ENCODE data around the gene DAAM1. TPM values are rescaled to one million over a fixed set of nuclear protein-coding genes. Genes with fewer than 3 reads are reported as not detected.

The DAAM1 gene
- polyA plus RNA-seq, 1 donor (not counting 4 experiments of a cell fraction or from before 2014, with no cell fraction given), result 44.6 TPM

- Histone ChIP-seq H3K9ac (ENCODE audit: control insufficient read depth, extremely low read depth, insufficient read depth, low read length) (no peak overlapping the region), H4K20me1 (ENCODE audit: control insufficient read depth, extremely low read depth, insufficient read depth, low read length) (no peaks in the 10 kb centered on the region), H3K36me3 (ENCODE audit: control insufficient read depth in 2 of 2, extremely low read depth in 1 of 2, insufficient read depth in 2 of 2, low read length in 2 of 2) (peaks cover 5 to 27% of the 10 kb centered on the region in 2 experiments), H3K27me3 (ENCODE audit: control insufficient read depth, extremely low read depth, insufficient read depth, low read length) (no peaks in the 10 kb centered on the region), H3K4me3 (ENCODE audit: control insufficient read depth in 2 of 3, extremely low read depth in 1 of 3, insufficient read depth in 2 of 3, low read depth in 1 of 3, low read length in 3 of 3) (no peak overlapping the region), H3K9me1 (ENCODE audit: control insufficient read depth, extremely low read depth, insufficient read depth, low read length) (no peaks in the 10 kb centered on the region), H3K4me1 (ENCODE audit: control insufficient read depth, extremely low read depth, insufficient read depth, low read length) (peaks cover 33% of the 10 kb centered on the region), H3K9me3 (ENCODE audit: control insufficient read depth, low read depth, low read length) (no peaks in the 10 kb centered on the region), H3K4me2 (ENCODE audit: control insufficient read depth, extremely low read depth, insufficient read depth, low read depth, low read length) (no peak overlapping the region), H3K27ac (ENCODE audit: control insufficient read depth, insufficient read depth, low read length) (no peak overlapping the region), H2AFZ (ENCODE audit: control insufficient read depth, low read length) (no peak overlapping the region), H3K79me2 (ENCODE audit: control insufficient read depth, insufficient read depth, low read length) (no peaks in the 10 kb centered on the region)
- TF ChIP-seq CTCF (optimal IDR thresholded peaks at IDR 0.05 in 1 of 3, IDR thresholded peaks at IDR 0.05 in 1 of 3, conservative IDR thresholded peaks at IDR 0.05 in 1 of 3; ENCODE audit: extremely low read depth in 1 of 3, insufficient read depth in 2 of 3, low read length in 3 of 3), result no peak
- TF ChIP-seq EZH2 (IDR thresholded peaks at IDR 0.05; ENCODE audit: low read length), result no peak
- dilution Hi-C loops (cut with MboI; ENCODE audit: extremely low pct_ligation_motif_present, low sequenced_read_pairs), result no loop called here
- FAIRE-seq, result no peak
- DNase-seq (ENCODE audit: low read depth, low spot score), result no peak
Measured at GRCh38 chr14:59349258-59349701, 160.8 kb downstream of the DAAM1 start.

- no peak overlapping the region for H3K4me3 ChIP-seq (ENCODE audit: control insufficient read depth in 2 of 3, extremely low read depth in 1 of 3, insufficient read depth in 2 of 3, low read depth in 1 of 3, low read length in 3 of 3)
- no peak overlapping the region for H2AFZ ChIP-seq (ENCODE audit: control insufficient read depth, low read length)
- no peak overlapping the region for H3K9ac ChIP-seq (ENCODE audit: control insufficient read depth, extremely low read depth, insufficient read depth, low read length)
- no peaks in the 10 kb centered on the region for H3K9me3 ChIP-seq (ENCODE audit: control insufficient read depth, low read depth, low read length)
- peaks cover 2 to 34% of the 10 kb centered on the region in 2 experiments for H3K36me3 ChIP-seq (ENCODE audit: control insufficient read depth in 2 of 2, extremely low read depth in 1 of 2, insufficient read depth in 2 of 2, low read length in 2 of 2)
- peak overlapping the region; percentile 13 for H3K27ac ChIP-seq (ENCODE audit: control insufficient read depth, insufficient read depth, low read length)
- H3K79me2 ChIP-seq (ENCODE audit: control insufficient read depth, insufficient read depth, low read length), result no peaks in the 10 kb centered on the region
- no peaks in the 10 kb centered on the region for H4K20me1 ChIP-seq (ENCODE audit: control insufficient read depth, extremely low read depth, insufficient read depth, low read length)
- H3K27me3 ChIP-seq (ENCODE audit: control insufficient read depth, extremely low read depth, insufficient read depth, low read length), result no peaks in the 10 kb centered on the region
- no peak overlapping the region for H3K4me2 ChIP-seq (ENCODE audit: control insufficient read depth, extremely low read depth, insufficient read depth, low read depth, low read length)
- TF ChIP-seq CTCF (optimal IDR thresholded peaks at IDR 0.05 in 1 of 3, IDR thresholded peaks at IDR 0.05 in 1 of 3, conservative IDR thresholded peaks at IDR 0.05 in 1 of 3; ENCODE audit: extremely low read depth in 1 of 3, insufficient read depth in 2 of 3, low read length in 3 of 3), result no peak
- dilution Hi-C loops (cut with MboI; ENCODE audit: extremely low pct_ligation_motif_present, low sequenced_read_pairs), result no loop called here
- DNase-seq (ENCODE audit: low read depth, low spot score) (no peak), FAIRE-seq (peak; percentile 41)
- peaks cover 40% of the 10 kb centered on the region for H3K4me1 ChIP-seq (ENCODE audit: control insufficient read depth, extremely low read depth, insufficient read depth, low read length)
- no peaks in the 10 kb centered on the region for H3K9me1 ChIP-seq (ENCODE audit: control insufficient read depth, extremely low read depth, insufficient read depth, low read length)
Measured at GRCh38 chr14:59352961-59353360, 164.5 kb downstream of the DAAM1 start.
